Neural progenitor cell (in vitro differentiated cells): ENCODE results near the gene CAMKMT.

Experiments
- CTCF ChIP-seq: fragments of 200-600 bp; sonication (generic); IDR thresholded peaks from 2 replicates; pipeline ENCODE4 v1.5.1; 2017; ENCODE audit warnings: antibody characterized with exemption, mild to moderate bottlenecking
- EZH2 ChIP-seq: fragments of 200-600 bp; sonication (generic); IDR thresholded peaks from 2 replicates; pipeline ENCODE4 v1.6.1; 2017; ENCODE audit warnings: antibody characterized with exemption, mild to moderate bottlenecking, moderate library complexity
- EZH2phosphoT487 ChIP-seq: fragments of 200-600 bp; sonication (generic); IDR thresholded peaks from 2 replicates; pipeline ENCODE4 v1.6.1; 2017; ENCODE audit warnings: antibody characterized with exemption

DNA sequence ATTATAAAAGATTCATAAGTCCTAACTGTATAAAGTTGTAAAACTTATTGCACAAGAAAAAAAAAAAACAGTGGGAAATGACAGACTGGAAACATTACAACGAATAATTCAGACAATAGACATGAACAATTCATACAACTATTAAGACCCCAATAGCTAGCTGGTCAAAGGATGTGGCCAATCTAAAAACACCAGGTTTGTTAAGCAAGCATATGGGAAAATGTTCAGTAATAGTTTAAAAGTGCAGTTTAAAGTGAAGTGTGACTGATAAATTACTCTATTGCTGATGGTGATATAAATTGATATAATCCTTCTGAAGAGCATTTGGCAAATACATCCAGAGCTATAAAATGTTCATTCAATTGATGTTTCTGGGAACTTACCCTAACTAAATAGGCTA, 289.0 kb downstream of the CAMKMT start:
- TF ChIP-seq CTCF (no peak), EZH2 (no peak), EZH2phosphoT487 (no peak)
